B cell (primary cell): ENCODE data around the gene ZCCHC3.

Experiments used
- CTCF ChIP-seq: fragments of 200-600 bp; IDR thresholded peaks from one replicate; pipeline ENCODE4 v1.8.0; 2022; ENCODE audit warnings: antibody characterized with exemption, mild to moderate bottlenecking
- EZH2 ChIP-seq: IDR thresholded peaks from 2 replicates; pipeline ENCODE4 v1.6.1; 2012; ENCODE audit warnings: borderline replicate concordance, low read depth, mild to moderate bottlenecking, moderate library complexity, low read length; ENCODE audit not compliant: insufficient read depth, poor library complexity, severe bottlenecking

GRCh38 chr20:328975-329695 is 31.8 kb downstream of the ZCCHC3 start:
- TF ChIP-seq CTCF (no peak), EZH2 (no peak)
